B cell (primary cell): ENCODE results near the gene DDR2. TPM values are rescaled to one million over a fixed set of nuclear protein-coding genes. Genes with fewer than 3 reads are reported as not detected.

Experiments used
- ATAC-seq: fragments of 200-7000 bp; cut with Tn5 transposase; one replicate; pipeline ENCODE4 v1.10.0; 2021; ENCODE audit warnings: low read depth, mild to moderate bottlenecking, moderate number of reproducible peaks, moderate library complexity
- CTCF ChIA-PET: fragments of 350-600 bp; sonication (Branson Sonifier 250); formaldehyde crosslinking; loops from one replicate; lab custom pipeline; 2021; ENCODE audit warnings: antibody characterized with exemption, inconsistent platforms; lab: Charles Lee
- POLR2A ChIA-PET: fragments of 350-600 bp; sonication (Branson Sonifier 250); formaldehyde crosslinking; loops from one replicate; lab custom pipeline; 2021; ENCODE audit warnings: antibody characterized with exemption; lab: Charles Lee
- DNase-seq: peaks from one replicate; pipeline ENCODE4 v3.0.0; 2013
- H2AFZ ChIP-seq: 2 replicates; pipeline ENCODE4 v1.6.1; 2012; ENCODE audit warnings: mild to moderate bottlenecking, low read depth, low read length; ENCODE audit not compliant: insufficient read depth, poor library complexity, severe bottlenecking
- H3K27ac ChIP-seq, 2 donors: 1 replicate in 1 of 2; 2 replicates in 1 of 2; pipeline ENCODE4 v1.5.1; 2012 to 2013; ENCODE audit warnings: low read length in 2 of 2, mild to moderate bottlenecking in 2 of 2, moderate library complexity in 1 of 2
- H3K27me3 ChIP-seq, 4 experiments: fragments of 200-600 bp in 1 of 4; sonication (generic) in 1 of 4; replicated peaks in 1 of 4; 1 replicate in 2 of 4; 2 replicates in 2 of 4; pipeline versions ENCODE4 v1.6.1 to v1.7.0; 2013 to 2016; ENCODE audit warnings: low read length in 3 of 4, mild to moderate bottlenecking in 2 of 4, mixed read lengths in 1 of 4, moderate library complexity in 1 of 4; ENCODE audit not compliant: insufficient read depth in 4 of 4, control insufficient read depth in 3 of 4; ENCODE audit errors: control extremely low read depth in 1 of 4
- H3K36me3 ChIP-seq, 2 experiments: replicated peaks in 1 of 2; 1 replicate in 1 of 2; 2 replicates in 1 of 2; pipeline versions ENCODE4 v1.6.1 to v1.7.1; 2013; ENCODE audit warnings: low read length in 1 of 2; ENCODE audit not compliant: insufficient read depth in 2 of 2, control insufficient read depth in 1 of 2; ENCODE audit errors: control extremely low read depth in 1 of 2, extremely low read depth in 1 of 2
- H3K4me1 ChIP-seq, 2 donors: fragments of 200-600 bp in 1 of 2; sonication (generic) in 1 of 2; 1 replicate in 1 of 2; 2 replicates in 1 of 2; pipeline versions ENCODE4 v1.5.1 to v1.6.1; 2013 to 2017; ENCODE audit warnings: low read length in 2 of 2; ENCODE audit not compliant: control insufficient read depth in 2 of 2, insufficient read depth in 2 of 2
- H3K4me2 ChIP-seq: replicated peaks from 2 replicates; pipeline ENCODE3; 2012; ENCODE audit warnings: mild to moderate bottlenecking, low read depth, low read length; ENCODE audit not compliant: poor library complexity, severe bottlenecking
- H3K4me3 ChIP-seq, 5 experiments: fragments of 200-600 bp in 1 of 5; sonication (generic) in 1 of 5; 1 replicate in 3 of 5; 2 replicates in 2 of 5; pipeline versions ENCODE4 v1.5.1 to v1.7.0; 2011 to 2016; ENCODE audit warnings: low read length in 4 of 5, mild to moderate bottlenecking in 4 of 5, low read depth in 2 of 5, control low read depth in 1 of 5, moderate library complexity in 1 of 5; ENCODE audit not compliant: insufficient read depth in 1 of 5; ENCODE audit errors: control extremely low read depth in 1 of 5, extremely low read depth in 1 of 5
- H3K79me2 ChIP-seq: fragments of 200-600 bp; sonication (generic); one replicate; pipeline ENCODE4 v1.6.0; 2016; ENCODE audit warnings: low read length; ENCODE audit not compliant: control insufficient read depth, insufficient read depth
- H3K9ac ChIP-seq: fragments of 200-600 bp; sonication (generic); 2 replicates; pipeline ENCODE4 v1.6.1; 2017; ENCODE audit warnings: mild to moderate bottlenecking, low read length, moderate library complexity
- H3K9me3 ChIP-seq, 3 donors: one replicate each; pipeline versions ENCODE4 v1.6.1 to v1.7.1; 2013; ENCODE audit warnings: low read length in 2 of 3; ENCODE audit not compliant: control insufficient read depth in 2 of 3, insufficient read depth in 1 of 3; ENCODE audit errors: control extremely low read depth in 1 of 3
- H4K20me1 ChIP-seq: 2 replicates; pipeline ENCODE4 v1.6.0; 2012; ENCODE audit warnings: mild to moderate bottlenecking, low read length; ENCODE audit not compliant: insufficient read depth, control insufficient read depth, poor library complexity, severe bottlenecking
- H3K27ac Mint-ChIP-seq: one replicate; pipeline ENCODE4 v1.8.0; 2021; ENCODE audit warnings: mixed read lengths
- H3K27me3 Mint-ChIP-seq: one replicate; pipeline ENCODE4 v1.8.0; 2021; ENCODE audit warnings: mixed read lengths
- H3K4me1 Mint-ChIP-seq: one replicate; pipeline ENCODE4 v1.8.0; 2021; ENCODE audit warnings: mixed read lengths
- H3K4me3 Mint-ChIP-seq: one replicate; pipeline ENCODE4 v1.8.0; 2021; ENCODE audit warnings: mixed read lengths
- H3K9me3 Mint-ChIP-seq: one replicate; pipeline ENCODE4 v1.8.0; 2022; ENCODE audit warnings: mixed read lengths; ENCODE audit not compliant: insufficient read depth
- CTCF ChIP-seq: fragments of 200-600 bp; IDR thresholded peaks from one replicate; pipeline ENCODE4 v1.8.0; 2022; ENCODE audit warnings: antibody characterized with exemption, mild to moderate bottlenecking
- EZH2 ChIP-seq: IDR thresholded peaks from 2 replicates; pipeline ENCODE4 v1.6.1; 2012; ENCODE audit warnings: borderline replicate concordance, low read depth, mild to moderate bottlenecking, moderate library complexity, low read length; ENCODE audit not compliant: insufficient read depth, poor library complexity, severe bottlenecking
- WGBS: methylation state at CpG from one replicate; pipeline ENCODE4 v1.1.5; 2013; ENCODE audit warnings: missing lambda C conversion rate; ENCODE audit not compliant: insufficient coverage; 5-methylcytosine and 5-hydroxymethylcytosine counted together
- intact Hi-C: fragments of 100-400 bp; cut with micrococcal nuclease; formaldehyde crosslinking; loops from one replicate; pipeline ENCODE4 v1.10.0; 2022
- polyA plus RNA-seq: library from polyadenylated mRNA; depleted of rRNA; stranded (reverse); fragments of >200 nt; gene quantifications from 2 replicates; pipeline ENCODE4 v1.2.3, GENCODE V29; 2012
- total RNA-seq, 2 donors: library from RNA; stranded (reverse); fragments of 120-200 nt in 1 of 2; gene quantifications; 1 replicate in 1 of 2; 2 replicates in 1 of 2; pipeline versions ENCODE4 v1.2.3 to v1.2.4, GENCODE V29; 2013 to 2022

DDR2 gene
- total and polyA plus RNA-seq, 2 donors (not counting 1 experiment from before 2014, with no cell fraction given), result 0.12 to 0.24 TPM

- H3K27me3 ChIP-seq, result no peaks in the 10 kb centered on the region
- no peaks in the 10 kb centered on the region for H4K20me1 ChIP-seq
- H3K4me1 Mint-ChIP-seq, result no peaks in the 10 kb centered on the region
- no peak overlapping the region for H2AFZ ChIP-seq
- POLR2A ChIA-PET, result interaction anchor here (0.6 kb wide), 1 partner anchor 45 kb away, joined by 3 read pairs; no protein-coding TSS in a partner anchor
- no CpG with 5 or more reads among the region's 1 CpG for WGBS
- no peak overlapping the region for H3K27ac Mint-ChIP-seq
- peaks cover 1 to 16% (median 8%) of the 10 kb centered on the region in 3 donors for H3K9me3 ChIP-seq
- H3K4me3 ChIP-seq, result no peak overlapping the region
- DNase-seq, result no peak
- no peaks in the 10 kb centered on the region for H3K4me1 ChIP-seq
- H3K4me2 ChIP-seq, result no peak overlapping the region
- ATAC-seq, result no peak
- CTCF ChIA-PET, result interaction anchor here (1.2 kb wide), 1 partner anchor 24 kb away, joined by 3 read pairs; no protein-coding TSS in a partner anchor
- H3K9me3 Mint-ChIP-seq, result peaks cover 7% of the 10 kb centered on the region
- H3K79me2 ChIP-seq, result no peaks in the 10 kb centered on the region
- no peak overlapping the region for H3K9ac ChIP-seq
- H3K36me3 ChIP-seq, result no peaks in the 10 kb centered on the region
- H3K4me3 Mint-ChIP-seq, result no peak overlapping the region
- H3K27me3 Mint-ChIP-seq, result no peaks in the 10 kb centered on the region
- intact Hi-C loops, result no loop called here
- TF ChIP-seq CTCF, result no peak
- TF ChIP-seq EZH2, result no peak
- H3K27ac ChIP-seq, result no peak overlapping the region
Observed at GRCh38 chr1:162617513-162617912, 14.8 kb upstream of the DDR2 start.

GRCh38 chr1:162619076-162619475, 13.2 kb upstream of the DDR2 start:
- H3K4me1 ChIP-seq, result no peaks in the 10 kb centered on the region
- H3K9ac ChIP-seq, result no peak overlapping the region
- no peak overlapping the region for H3K4me2 ChIP-seq
- H3K27ac ChIP-seq, result no peak overlapping the region
- no peak for DNase-seq
- no peak overlapping the region for H2AFZ ChIP-seq
- no peaks in the 10 kb centered on the region for H3K79me2 ChIP-seq
- ChIA-PET CTCF (no interaction called here), POLR2A (no interaction called here)
- no peak overlapping the region for H3K27ac Mint-ChIP-seq
- ATAC-seq, result no peak
- H3K36me3 ChIP-seq, result no peaks in the 10 kb centered on the region
- peaks cover 1 to 16% (median 8%) of the 10 kb centered on the region in 3 donors for H3K9me3 ChIP-seq
- no peak overlapping the region for H3K4me3 ChIP-seq
- H3K27me3 ChIP-seq, result peaks cover 0 to 8% (median 0%) of the 10 kb centered on the region in 4 experiments
- WGBS, result no CpG with 5 or more reads among the region's 3 CpGs
- intact Hi-C loops, result no loop called here
- no peak for TF ChIP-seq EZH2
- no peak for TF ChIP-seq CTCF
- no peaks in the 10 kb centered on the region for H4K20me1 ChIP-seq
- peaks cover 5% of the 10 kb centered on the region for H3K27me3 Mint-ChIP-seq
- H3K4me3 Mint-ChIP-seq, result no peak overlapping the region
- no peaks in the 10 kb centered on the region for H3K4me1 Mint-ChIP-seq
- peaks cover 7% of the 10 kb centered on the region for H3K9me3 Mint-ChIP-seq
